Naive thymus-derived CD4-positive, alpha-beta T cell (primary cell): ENCODE results near the gene SEC24C. TPM values are rescaled to one million over a fixed set of nuclear protein-coding genes. Genes with fewer than 3 reads are reported as not detected.

Experiments
- ATAC-seq: fragments of 150-1000 bp; cut with Tn5 transposase; 2 replicates; pipeline ENCODE4 v1.10.0; 2021; ENCODE audit warnings: mild to moderate bottlenecking, moderate library complexity
- CTCF ChIA-PET: fragments of 350-600 bp; sonication (Branson Sonifier 250); formaldehyde crosslinking; loops from one replicate; lab custom pipeline; 2021; ENCODE audit warnings: antibody characterized with exemption; lab: Charles Lee
- POLR2A ChIA-PET: fragments of 350-600 bp; sonication (Branson Sonifier 250); formaldehyde crosslinking; loops from one replicate; lab custom pipeline; 2021; ENCODE audit warnings: antibody characterized with exemption, inconsistent platforms; lab: Charles Lee
- DNase-seq, 9 donors: peaks; one replicate each; pipeline versions ENCODE4 v3.0.0 to v3.0.0-alpha.2; 2020 to 2022; ENCODE audit warnings: mixed read lengths in 1 of 9
- H3K27ac ChIP-seq: one replicate; pipeline ENCODE4 v1.7.0; 2013; ENCODE audit warnings: mild to moderate bottlenecking, low read depth, low read length, moderate library complexity
- H3K27me3 ChIP-seq, 2 donors: one replicate each; pipeline ENCODE4 v1.7.0; 2013; ENCODE audit warnings: low read length in 2 of 2, mild to moderate bottlenecking in 2 of 2, moderate library complexity in 2 of 2; ENCODE audit not compliant: control insufficient read depth in 2 of 2, insufficient read depth in 2 of 2
- H3K36me3 ChIP-seq, 3 experiments: 1 replicate in 2 of 3; 2 replicates in 1 of 3; pipeline ENCODE4 v1.7.0; 2013; ENCODE audit warnings: low read length in 3 of 3, mild to moderate bottlenecking in 3 of 3, moderate library complexity in 1 of 3; ENCODE audit not compliant: insufficient read depth in 3 of 3, control insufficient read depth in 2 of 3
- H3K4me1 ChIP-seq, 2 donors: one replicate each; pipeline ENCODE4 v1.7.0; 2013; ENCODE audit warnings: low read length in 2 of 2, mild to moderate bottlenecking in 2 of 2, moderate library complexity in 1 of 2; ENCODE audit not compliant: control insufficient read depth in 2 of 2, insufficient read depth in 2 of 2
- H3K4me3 ChIP-seq: 2 replicates; pipeline ENCODE4 v1.7.0; 2013; ENCODE audit warnings: mild to moderate bottlenecking, low read length
- H3K9me3 ChIP-seq, 3 experiments: 1 replicate in 2 of 3; 2 replicates in 1 of 3; pipeline ENCODE4 v1.7.0; 2013; ENCODE audit warnings: low read length in 3 of 3; ENCODE audit not compliant: control insufficient read depth in 2 of 3
- H3K27ac Mint-ChIP-seq, 9 donors: one replicate each; pipeline ENCODE4 v1.8.0; 2020 to 2022; ENCODE audit warnings: mixed read lengths in 9 of 9, mild to moderate bottlenecking in 8 of 9, moderate library complexity in 5 of 9, inconsistent platforms in 2 of 9
- H3K27me3 Mint-ChIP-seq, 5 donors: one replicate each; pipeline ENCODE4 v1.8.0; 2021 to 2022; ENCODE audit warnings: mixed read lengths in 5 of 5, mild to moderate bottlenecking in 1 of 5
- H3K36me3 Mint-ChIP-seq, 5 donors: one replicate each; pipeline ENCODE4 v1.8.0; 2020 to 2022; ENCODE audit warnings: mixed read lengths in 5 of 5, mild to moderate bottlenecking in 3 of 5, inconsistent platforms in 1 of 5
- H3K4me1 Mint-ChIP-seq, 7 donors: one replicate each; pipeline ENCODE4 v1.8.0; 2020 to 2022; ENCODE audit warnings: mixed read lengths in 7 of 7, mild to moderate bottlenecking in 3 of 7, inconsistent platforms in 1 of 7
- H3K4me3 Mint-ChIP-seq, 10 donors: one replicate each; pipeline ENCODE4 v1.8.0; 2020 to 2022; ENCODE audit warnings: mild to moderate bottlenecking in 10 of 10, mixed read lengths in 10 of 10, moderate library complexity in 6 of 10, inconsistent platforms in 2 of 10
- H3K9me3 Mint-ChIP-seq, 11 donors: one replicate each; pipeline ENCODE4 v1.8.0; 2020 to 2022; ENCODE audit warnings: mixed read lengths in 11 of 11, mild to moderate bottlenecking in 4 of 11, inconsistent platforms in 1 of 11, moderate library complexity in 1 of 11
- intact Hi-C, 2 donors: fragments of 100-400 bp; cut with micrococcal nuclease; formaldehyde crosslinking; loops; one replicate each; pipeline ENCODE4 v1.15.1; 2023
- polyA plus RNA-seq, 2 donors: library from polyadenylated mRNA; unstranded; fragments of 300-500 nt; fragmentation: Illumina TruSeq; gene quantifications; one replicate each; pipeline ENCODE4 v1.2.3, GENCODE V29; 2021
- total RNA-seq, 6 experiments: library from RNA in 5 of 6; stranded (reverse) in 5 of 6; gene quantifications; 1 replicate in 5 of 6; 2 replicates in 1 of 6; pipeline ENCODE4 v1.2.3 and lab custom pipeline; 2021 to 2026

The SEC24C gene
- total and polyA plus RNA-seq, 7 experiments from 2014 or later, result 23.3 to 122 (median 82.2) TPM

DNA sequence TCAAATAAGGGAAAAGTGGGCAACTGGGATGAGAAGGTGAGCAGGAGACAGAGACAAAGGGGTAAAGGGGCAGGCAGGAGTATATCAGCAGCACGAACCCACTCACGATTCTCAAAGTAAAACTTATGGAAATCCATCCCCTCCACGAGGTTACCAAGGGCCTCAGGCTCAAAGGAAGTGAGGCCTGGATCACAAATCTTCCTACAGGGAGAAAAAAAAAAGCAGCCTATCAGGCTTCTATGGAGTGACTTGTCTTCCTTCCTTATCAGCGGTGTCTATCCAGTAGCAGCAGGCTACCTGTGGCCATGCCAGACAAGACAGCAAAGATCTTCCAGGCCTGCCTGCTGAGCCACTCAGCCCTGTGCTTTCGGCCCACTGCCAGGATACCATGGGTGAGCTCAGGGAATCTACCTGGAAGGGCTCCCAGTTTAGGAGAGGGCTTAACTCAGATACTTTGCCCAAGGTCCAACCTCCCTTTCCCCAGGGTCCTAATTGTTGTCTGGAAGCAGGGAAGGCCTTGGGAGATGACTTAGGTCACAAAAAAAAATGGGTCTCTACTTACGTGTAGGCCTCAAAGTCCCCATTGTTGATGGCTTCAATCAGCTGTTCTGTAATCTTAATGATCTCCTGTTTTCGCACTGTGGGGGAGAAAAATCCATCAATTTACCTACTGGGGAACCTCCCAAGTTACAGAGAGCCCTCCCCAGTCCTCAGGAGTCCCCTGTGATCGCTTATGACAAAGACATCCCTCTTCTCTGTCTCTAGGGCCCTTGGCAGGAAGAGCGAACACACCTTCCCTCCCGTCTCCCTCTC is 73.0 kb downstream of the SEC24C start:
- peak overlapping the region in 5 of 9 donors; percentile 14 to 70 (median 38) for H3K27ac Mint-ChIP-seq
- peaks cover 0 to 63% (median 19%) of the 10 kb centered on the region in 5 donors for H3K36me3 Mint-ChIP-seq
- ATAC-seq, result no peak
- Histone ChIP-seq H3K4me1 (no peaks in the 10 kb centered on the region), H3K36me3 (peaks cover 0 to 81% (median 8%) of the 10 kb centered on the region in 3 experiments), H3K27me3 (no peaks in the 10 kb centered on the region), H3K27ac (no peak overlapping the region), H3K9me3 (no peaks in the 10 kb centered on the region), H3K4me3 (no peak overlapping the region)
- H3K9me3 Mint-ChIP-seq, result peaks cover 0 to 2% (median 0%) of the 10 kb centered on the region in 11 donors
- H3K4me1 Mint-ChIP-seq, result peaks cover 0 to 14% (median 6%) of the 10 kb centered on the region in 7 donors
- ChIA-PET POLR2A (interaction anchor here (1.0 kb wide), 1 partner anchor 83 kb away, joined by 7 read pairs; no protein-coding TSS in a partner anchor), CTCF (interaction anchor here (0.7 to 1.0 kb wide), 2 partner anchors 63 to 197 kb away, joined by 3 read pairs; no protein-coding TSS in a partner anchor)
- DNase-seq, result no peak
- intact Hi-C loops, result no loop called here
- H3K4me3 Mint-ChIP-seq, result no peak overlapping the region
- no peaks in the 10 kb centered on the region for H3K27me3 Mint-ChIP-seq

DNA sequence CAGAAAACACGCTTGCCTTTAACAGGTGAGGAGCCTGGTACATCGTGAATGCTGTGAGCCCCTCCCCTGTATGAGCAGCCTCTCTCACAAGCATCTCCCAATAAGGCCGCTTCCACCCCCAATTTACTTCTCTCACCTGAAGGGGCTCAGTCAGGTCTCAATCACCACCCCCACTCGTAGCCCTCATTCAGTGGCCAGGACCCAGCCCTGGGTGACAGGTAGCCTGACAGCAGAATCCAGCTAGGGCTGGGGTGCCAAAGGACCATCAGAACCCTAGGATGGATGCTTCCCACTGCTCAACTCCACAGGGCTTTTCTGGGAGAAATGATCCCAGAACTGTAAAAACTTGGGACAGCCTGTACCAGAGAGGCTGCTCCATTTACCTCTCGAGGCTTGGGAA is 73.7 kb downstream of the SEC24C start:
- H3K4me1 ChIP-seq, result no peaks in the 10 kb centered on the region
- Mint-ChIP-seq H3K4me1 (peaks cover 0 to 10% (median 2%) of the 10 kb centered on the region in 7 donors), H3K36me3 (peaks cover 0 to 64% (median 23%) of the 10 kb centered on the region in 5 donors), H3K27ac (peak overlapping the region in 5 of 9 donors; percentile 36 to 51 (median 45)), H3K9me3 (peaks cover 0 to 2% (median 0%) of the 10 kb centered on the region in 11 donors), H3K4me3 (no peak overlapping the region), H3K27me3 (no peaks in the 10 kb centered on the region)
- ATAC-seq (no peak), DNase-seq (no peak)
- peaks cover 0 to 84% (median 11%) of the 10 kb centered on the region in 3 experiments for H3K36me3 ChIP-seq
- no peak overlapping the region for H3K4me3 ChIP-seq
- no peaks in the 10 kb centered on the region for H3K27me3 ChIP-seq
- CTCF ChIA-PET, result interaction anchor here (0.7 to 1.0 kb wide), 2 partner anchors 62 to 196 kb away, joined by 3 read pairs; no protein-coding TSS in a partner anchor
- H3K9me3 ChIP-seq, result no peaks in the 10 kb centered on the region
- no peak overlapping the region for H3K27ac ChIP-seq
- POLR2A ChIA-PET, result interaction anchor here (1.0 kb wide), 1 partner anchor 82 kb away, joined by 7 read pairs; no protein-coding TSS in a partner anchor
- intact Hi-C loops, result no loop called here

DNA sequence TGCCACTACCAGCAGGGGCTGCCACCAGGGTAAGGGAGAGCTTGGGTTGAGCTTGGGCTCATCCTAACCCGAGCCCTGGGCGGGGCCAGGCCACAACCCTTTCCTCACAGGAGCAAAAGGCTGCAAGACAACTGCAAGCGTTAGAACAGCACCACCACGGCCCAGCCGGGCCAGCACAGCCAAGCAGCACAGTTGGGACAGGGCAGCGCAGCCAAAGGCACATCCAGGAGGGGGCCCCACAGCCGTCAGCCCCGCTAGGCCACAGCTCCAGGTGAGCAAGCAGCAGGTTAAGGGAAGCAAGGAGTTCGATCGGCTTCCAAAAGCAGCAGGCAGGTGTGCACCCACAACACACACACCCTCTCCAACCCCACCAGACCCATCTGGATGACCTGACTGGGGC is 74.2 kb downstream of the SEC24C start:
- H3K9me3 Mint-ChIP-seq, result no peaks in the 10 kb centered on the region
- Histone ChIP-seq H3K9me3 (no peaks in the 10 kb centered on the region), H3K36me3 (peaks cover under 1 to 82% (median 11%) of the 10 kb centered on the region in 3 experiments), H3K4me1 (no peaks in the 10 kb centered on the region), H3K27me3 (no peaks in the 10 kb centered on the region), H3K27ac (no peak overlapping the region), H3K4me3 (no peak overlapping the region)
- H3K27me3 Mint-ChIP-seq, result no peaks in the 10 kb centered on the region
- ChIA-PET POLR2A (no interaction called here), CTCF (interaction anchor here (1.0 kb wide), 1 partner anchor 62 kb away, joined by 3 read pairs; no protein-coding TSS in a partner anchor)
- peak overlapping the region in 2 of 9 donors; percentile 42 to 58 for H3K27ac Mint-ChIP-seq
- DNase-seq, result no peak
- H3K4me1 Mint-ChIP-seq, result peaks cover 0 to 10% (median 0%) of the 10 kb centered on the region in 7 donors
- no peak for ATAC-seq
- intact Hi-C loops, result no loop called here
- no peak overlapping the region for H3K4me3 Mint-ChIP-seq
- peaks cover 0 to 58% (median 17%) of the 10 kb centered on the region in 5 donors for H3K36me3 Mint-ChIP-seq

DNA sequence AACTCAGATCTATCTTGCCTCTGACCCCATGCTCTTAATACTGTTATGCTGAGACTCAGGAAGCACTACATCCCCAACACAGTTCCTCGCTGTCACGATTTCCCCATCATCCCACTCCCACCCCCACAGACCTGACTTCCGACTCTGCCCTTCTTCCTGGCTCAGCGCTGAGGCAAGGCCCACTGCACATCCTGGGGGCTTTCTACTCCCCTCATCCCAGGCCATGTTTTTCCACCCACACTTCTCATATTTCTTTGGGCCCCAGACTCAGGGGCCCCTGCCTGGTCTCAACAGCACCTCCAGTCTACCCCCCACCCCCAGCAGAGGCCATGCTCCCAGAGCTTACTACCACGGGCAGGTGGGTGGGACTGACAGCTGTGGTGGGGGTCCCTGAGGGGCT is 74.9 kb downstream of the SEC24C start:
- POLR2A ChIA-PET, result no interaction called here
- intact Hi-C loops, result no loop called here
- Mint-ChIP-seq H3K36me3 (peaks cover 0 to 52% (median 13%) of the 10 kb centered on the region in 5 donors), H3K9me3 (no peaks in the 10 kb centered on the region), H3K27ac (peak overlapping the region in 3 of 9 donors; percentile 23 to 79 (median 28)), H3K27me3 (no peaks in the 10 kb centered on the region), H3K4me3 (no peak overlapping the region), H3K4me1 (peaks cover 0 to 10% (median 0%) of the 10 kb centered on the region in 7 donors)
- Histone ChIP-seq H3K36me3 (peaks cover 7 to 82% (median 15%) of the 10 kb centered on the region in 3 experiments), H3K4me3 (no peak overlapping the region), H3K9me3 (no peaks in the 10 kb centered on the region), H3K4me1 (no peaks in the 10 kb centered on the region), H3K27ac (no peak overlapping the region), H3K27me3 (no peaks in the 10 kb centered on the region)
- ATAC-seq, result no peak
- CTCF ChIA-PET, result no interaction called here
- no peak for DNase-seq

DNA sequence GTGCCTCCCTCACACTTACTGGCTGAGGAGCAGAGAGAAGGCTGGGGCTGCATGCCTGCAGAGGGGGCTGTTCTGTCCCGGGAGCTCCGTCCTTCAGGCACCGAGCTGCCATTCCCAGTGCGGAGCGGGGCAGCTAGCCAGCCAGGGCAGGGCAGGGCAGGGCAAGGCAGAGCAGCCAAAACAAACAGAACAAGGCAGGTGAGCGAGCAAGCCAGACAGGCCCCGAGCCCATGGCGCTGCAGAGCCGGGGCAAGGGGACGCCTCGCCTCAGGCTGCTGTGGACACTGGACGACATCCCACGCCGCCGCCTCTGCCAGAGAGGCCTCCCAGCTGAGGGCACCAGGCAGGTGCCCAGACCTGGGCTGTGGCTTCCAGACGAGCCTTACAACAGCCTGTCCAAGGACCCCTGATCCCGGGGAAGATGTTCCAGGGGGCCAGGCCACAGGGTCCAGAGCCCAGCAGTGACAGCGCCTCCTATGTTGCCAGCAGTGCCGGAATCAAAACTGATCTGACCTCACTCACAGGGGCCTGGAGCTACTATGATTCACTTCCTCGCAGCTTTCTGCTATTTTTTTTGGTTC is 75.4 kb downstream of the SEC24C start:
- Histone ChIP-seq H3K27ac (no peak overlapping the region), H3K27me3 (no peaks in the 10 kb centered on the region), H3K4me1 (no peaks in the 10 kb centered on the region), H3K4me3 (no peak overlapping the region), H3K9me3 (no peaks in the 10 kb centered on the region), H3K36me3 (peaks cover 10 to 84% (median 15%) of the 10 kb centered on the region in 3 experiments)
- Mint-ChIP-seq H3K36me3 (peaks cover 0 to 50% (median 13%) of the 10 kb centered on the region in 5 donors), H3K9me3 (no peaks in the 10 kb centered on the region), H3K4me1 (peaks cover 0 to 10% (median 0%) of the 10 kb centered on the region in 7 donors), H3K27ac (peak overlapping the region in 3 of 9 donors; percentile 38 to 53 (median 46)), H3K4me3 (no peak overlapping the region), H3K27me3 (no peaks in the 10 kb centered on the region)
- intact Hi-C loops, result no loop called here
- ChIA-PET POLR2A (interaction anchor here (0.5 kb wide), 1 partner anchor 28 kb away, joined by 3 read pairs; no protein-coding TSS in a partner anchor), CTCF (no interaction called here)
- ATAC-seq (no peak), DNase-seq (no peak)
